Hepatocyte (in vitro differentiated cells): ENCODE data around the gene DYNLL2. TPM values are rescaled to one million over a fixed set of nuclear protein-coding genes. Genes with fewer than 3 reads are reported as not detected.

Experiments used
- DNase-seq: peaks from one replicate; pipeline ENCODE4 v3.0.0-alpha.2; 2016; ENCODE audit warnings: low spot score
- H2AFZ ChIP-seq: fragments of 200-600 bp; sonication (generic); 2 replicates; pipeline ENCODE4 v1.6.0; 2016; ENCODE audit warnings: antibody characterized with exemption, mild to moderate bottlenecking
- H3K27ac ChIP-seq: fragments of 200-600 bp; sonication (generic); 2 replicates; pipeline ENCODE4 v1.5.1; 2016; ENCODE audit warnings: mild to moderate bottlenecking
- H3K27me3 ChIP-seq: fragments of 200-600 bp; sonication (generic); 2 replicates; pipeline ENCODE4 v1.6.1; 2016
- H3K36me3 ChIP-seq: fragments of 200-600 bp; sonication (generic); replicated peaks from 2 replicates; pipeline ENCODE4 v1.5.1; 2016; ENCODE audit warnings: low read depth; ENCODE audit not compliant: insufficient read depth
- H3K4me1 ChIP-seq: fragments of 200-600 bp; sonication (generic); 2 replicates; pipeline ENCODE4 v1.5.1; 2016; ENCODE audit warnings: mild to moderate bottlenecking, moderate library complexity; ENCODE audit not compliant: insufficient read depth
- H3K4me2 ChIP-seq: fragments of 200-600 bp; sonication (generic); 2 replicates; pipeline ENCODE4 v1.6.0; 2016
- H3K4me3 ChIP-seq: fragments of 200-600 bp; sonication (generic); 2 replicates; pipeline ENCODE4 v1.5.1; 2016; ENCODE audit warnings: mild to moderate bottlenecking
- H3K79me2 ChIP-seq: fragments of 200-600 bp; sonication (generic); 2 replicates; pipeline ENCODE4 v1.6.0; 2017; ENCODE audit warnings: mild to moderate bottlenecking
- H3K9me2 ChIP-seq: fragments of 200-600 bp; sonication (generic); replicated peaks from 2 replicates; pipeline ENCODE4 v1.6.0; 2017; ENCODE audit warnings: mild to moderate bottlenecking; ENCODE audit not compliant: insufficient read depth
- H3K9me3 ChIP-seq: fragments of 200-600 bp; sonication (generic); 2 replicates; pipeline ENCODE4 v1.5.1; 2016; ENCODE audit warnings: low read depth, mild to moderate bottlenecking
- H4K20me1 ChIP-seq: fragments of 200-600 bp; sonication (generic); 2 replicates; pipeline ENCODE4 v1.6.0; 2016; ENCODE audit warnings: mild to moderate bottlenecking; ENCODE audit not compliant: insufficient read depth, poor library complexity, severe bottlenecking
- CTCF ChIP-seq: fragments of 200-600 bp; sonication (generic); IDR thresholded peaks from 2 replicates; pipeline ENCODE4 v1.5.1; 2016; ENCODE audit warnings: antibody characterized with exemption, mild to moderate bottlenecking; ENCODE audit not compliant: poor library complexity
- EZH2 ChIP-seq: fragments of 200-600 bp; sonication (generic); IDR thresholded peaks from 2 replicates; pipeline ENCODE4 v1.6.1; 2016; ENCODE audit warnings: antibody characterized with exemption, mild to moderate bottlenecking, borderline replicate concordance
- EZH2phosphoT487 ChIP-seq: fragments of 200-600 bp; sonication (generic); IDR thresholded peaks from one replicate; pipeline ENCODE4 v1.6.1; 2018; ENCODE audit warnings: antibody characterized with exemption, mild to moderate bottlenecking, low read depth, moderate library complexity; ENCODE audit not compliant: unreplicated experiment, severe bottlenecking
- WGBS: methylation state at CpG from one replicate; pipeline ENCODE4 v1.1.6; 2016; ENCODE audit warnings: low lambda C conversion rate; ENCODE audit errors: missing lambda C conversion rate; 5-methylcytosine and 5-hydroxymethylcytosine counted together
- polyA plus RNA-seq: library from polyadenylated mRNA; unstranded; fragments of >200 nt; fragmentation: Nextera tagmentation; extraction: Ambion mirVana; gene quantifications from 2 replicates; pipeline ENCODE4 v1.2.1, GENCODE V29; 2016
- total RNA-seq: library from RNA; depleted of rRNA; stranded (reverse); fragments of >200 nt; gene quantifications from 2 replicates; pipeline ENCODE4 v1.2.3, GENCODE V29; 2014

DYNLL2 gene
- total and polyA plus RNA-seq, 2 experiments from 2014 or later, result 2.7 to 23.2 TPM

GRCh38 chr17:58084317-58084981, 1.2 kb downstream of the DYNLL2 start:
- Histone ChIP-seq H3K4me3 (peak overlapping the region; percentile 99), H3K4me1 (peaks cover 34% of the 10 kb centered on the region), H3K79me2 (peaks cover 61% of the 10 kb centered on the region), H3K9me3 (no peaks in the 10 kb centered on the region), H3K27ac (peak overlapping the region; percentile 96), H2AFZ (no peak overlapping the region), H3K9me2 (no peaks in the 10 kb centered on the region), H3K36me3 (peaks cover 2% of the 10 kb centered on the region), H3K27me3 (no peaks in the 10 kb centered on the region), H4K20me1 (peaks cover 60% of the 10 kb centered on the region), H3K4me2 (peak overlapping the region; percentile 89)
- TF ChIP-seq EZH2 (no peak), EZH2phosphoT487 (no peak), CTCF (peak; percentile 28)
- WGBS, result 1% methylated on average over 7 of the region's 7 CpGs
- DNase-seq, result peak; percentile 75

- H3K4me1 ChIP-seq, result peaks cover 34% of the 10 kb centered on the region
- 73% methylated on average over 8 of the region's 8 CpGs for WGBS
- H2AFZ ChIP-seq, result no peak overlapping the region
- H3K27ac ChIP-seq, result no peak overlapping the region
- no peaks in the 10 kb centered on the region for H3K9me3 ChIP-seq
- H3K36me3 ChIP-seq, result peaks cover 4% of the 10 kb centered on the region
- no peak for DNase-seq
- peak overlapping the region; percentile 99 for H3K4me3 ChIP-seq
- H3K27me3 ChIP-seq, result no peaks in the 10 kb centered on the region
- H3K79me2 ChIP-seq, result peaks cover 69% of the 10 kb centered on the region
- no peaks in the 10 kb centered on the region for H3K9me2 ChIP-seq
- H3K4me2 ChIP-seq, result peak overlapping the region; percentile 89
- TF ChIP-seq EZH2, result no peak
- TF ChIP-seq EZH2phosphoT487, result no peak
- TF ChIP-seq CTCF, result no peak
- H4K20me1 ChIP-seq, result peaks cover 67% of the 10 kb centered on the region
These were observed 2.0 kb downstream of the DYNLL2 start for GRCh38 chr17:58085039-58085715.

GRCh38 chr17:58086953-58087352, 3.7 kb downstream of the DYNLL2 start:
- Histone ChIP-seq H4K20me1 (peaks cover 85% of the 10 kb centered on the region), H3K27me3 (no peaks in the 10 kb centered on the region), H3K4me2 (peak overlapping the region; percentile 89), H3K4me1 (peaks cover 34% of the 10 kb centered on the region), H3K4me3 (no peak overlapping the region), H3K9me2 (no peaks in the 10 kb centered on the region), H3K27ac (no peak overlapping the region), H3K9me3 (no peaks in the 10 kb centered on the region), H3K79me2 (peaks cover 75% of the 10 kb centered on the region), H2AFZ (no peak overlapping the region), H3K36me3 (peaks cover 4% of the 10 kb centered on the region)
- TF ChIP-seq EZH2phosphoT487, result no peak
- TF ChIP-seq EZH2, result no peak
- TF ChIP-seq CTCF, result no peak
- DNase-seq, result no peak
- 77% methylated on average over 8 of the region's 8 CpGs for WGBS
